HL-60/S4 treated with phorbol 12-myristate 13-acetate at 8.2 ng/mL for 4 days and 3 days (cell line): ENCODE data around the gene FCER2.

ENCODE experiments used
- in situ Hi-C: fragments of 300-500 bp; cut with MboI; formaldehyde crosslinking; loops from 2 replicates; pipeline ENCODE4 v1.15.0; 2022; ENCODE audit warnings: low sequenced_read_pairs

FCER2 gene

DNA sequence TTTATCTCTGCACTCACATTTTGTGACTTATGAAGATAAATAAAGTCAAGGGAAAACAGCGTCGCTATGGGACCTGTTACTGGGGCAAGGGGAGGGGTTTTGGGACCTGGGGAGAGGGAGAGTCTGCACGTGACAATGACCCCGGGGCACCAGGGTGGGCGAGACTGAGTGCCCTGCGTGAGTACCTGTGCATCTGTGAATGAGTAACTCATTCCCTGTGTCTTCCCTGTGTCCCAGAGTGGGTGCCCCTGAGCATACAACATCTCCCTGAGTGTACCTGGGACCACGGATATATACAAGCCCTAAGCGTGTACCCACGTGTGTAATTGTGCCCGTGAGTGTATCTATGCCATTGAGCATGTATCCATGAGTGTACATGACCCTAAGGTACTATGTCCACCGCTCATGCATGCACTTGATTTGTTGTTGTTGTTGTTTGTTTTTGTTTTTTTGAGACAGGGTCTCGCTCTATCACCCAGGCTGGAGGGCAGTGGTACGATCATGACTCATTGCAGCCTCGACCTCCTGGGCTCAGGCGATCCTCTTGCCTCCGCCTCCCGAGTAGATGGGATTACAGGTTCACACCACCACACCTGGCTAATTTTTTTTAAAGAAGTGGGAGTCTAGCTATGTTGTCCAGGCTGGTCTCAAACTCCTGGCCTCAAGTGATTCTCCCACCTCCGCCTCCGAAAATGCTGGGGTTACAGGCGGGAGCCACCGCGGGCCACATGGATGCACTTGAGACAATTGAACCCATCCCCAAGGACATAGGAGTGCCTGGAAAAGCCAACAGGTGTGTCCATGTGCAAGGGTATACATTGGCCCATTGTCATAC, 21.9 kb downstream of the FCER2 start:
- in situ Hi-C loops: no loop called here

DNA sequence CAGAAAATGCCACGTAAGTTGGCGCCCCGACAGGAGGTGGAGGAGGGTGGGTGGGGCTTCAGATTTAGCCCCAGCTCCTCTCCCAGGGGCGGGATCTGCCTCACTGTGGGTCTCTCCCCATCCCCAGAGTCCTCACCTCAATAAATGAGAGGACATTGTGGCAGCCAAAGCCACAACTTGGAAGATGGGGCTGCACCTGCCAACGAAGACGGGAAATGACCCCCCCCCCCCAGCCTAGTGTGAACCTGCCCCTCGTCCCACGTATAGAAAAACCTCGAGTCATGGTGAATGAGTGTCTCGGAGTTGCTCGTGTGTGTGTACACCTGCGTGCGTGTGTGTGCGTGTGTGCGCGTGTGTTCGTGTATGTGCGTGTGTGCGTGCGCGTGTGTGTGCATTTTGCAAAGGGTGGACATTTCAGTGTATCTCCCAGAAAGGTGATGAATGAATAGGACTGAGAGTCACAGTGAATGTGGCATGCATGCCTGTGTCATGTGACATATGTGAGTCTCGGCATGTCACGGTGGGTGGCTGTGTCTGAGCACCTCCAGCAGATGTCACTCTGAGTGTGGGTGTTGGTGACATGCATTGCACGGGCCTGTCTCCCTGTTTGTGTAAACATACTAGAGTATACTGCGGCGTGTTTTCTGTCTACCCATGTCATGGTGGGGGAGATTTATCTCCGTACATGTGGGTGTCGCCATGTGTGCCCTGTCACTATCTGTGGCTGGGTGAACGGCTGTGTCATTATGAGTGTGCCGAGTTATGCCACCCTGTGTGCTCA, 22.8 kb downstream of the FCER2 start:
- in situ Hi-C loops: no loop called here

DNA sequence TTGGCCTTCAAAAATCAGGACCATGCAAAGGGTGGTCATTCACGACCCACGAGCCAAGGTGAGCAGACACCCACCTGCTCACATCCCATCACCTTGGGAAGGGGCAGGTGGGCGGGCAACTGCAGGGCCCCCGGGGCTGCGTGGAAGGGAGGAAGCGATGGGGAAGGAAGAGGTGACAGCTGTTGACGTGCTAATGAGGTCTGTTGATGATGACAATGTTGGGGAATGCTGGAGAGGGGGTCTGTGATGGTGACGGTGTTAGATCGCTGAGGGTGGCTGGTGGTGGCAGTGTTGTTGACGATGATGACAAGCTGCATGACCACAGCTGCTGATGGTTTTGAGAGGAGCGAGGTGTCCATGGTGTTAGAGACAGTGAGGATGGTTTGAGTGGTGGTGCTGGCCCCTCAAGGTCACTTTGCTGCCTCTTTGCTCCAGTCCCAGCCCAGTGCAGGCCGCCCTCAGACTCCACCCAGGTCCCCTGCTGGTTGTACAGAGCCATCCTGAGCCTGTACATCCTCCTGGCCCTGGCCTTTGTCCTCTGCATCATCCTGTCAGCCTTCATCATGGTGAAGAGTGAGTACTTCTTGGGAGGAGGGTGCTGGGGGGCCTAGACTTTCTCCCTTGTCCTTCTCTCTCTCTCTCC, 24.1 kb downstream of the FCER2 start:
- in situ Hi-C loops: no loop called here

DNA sequence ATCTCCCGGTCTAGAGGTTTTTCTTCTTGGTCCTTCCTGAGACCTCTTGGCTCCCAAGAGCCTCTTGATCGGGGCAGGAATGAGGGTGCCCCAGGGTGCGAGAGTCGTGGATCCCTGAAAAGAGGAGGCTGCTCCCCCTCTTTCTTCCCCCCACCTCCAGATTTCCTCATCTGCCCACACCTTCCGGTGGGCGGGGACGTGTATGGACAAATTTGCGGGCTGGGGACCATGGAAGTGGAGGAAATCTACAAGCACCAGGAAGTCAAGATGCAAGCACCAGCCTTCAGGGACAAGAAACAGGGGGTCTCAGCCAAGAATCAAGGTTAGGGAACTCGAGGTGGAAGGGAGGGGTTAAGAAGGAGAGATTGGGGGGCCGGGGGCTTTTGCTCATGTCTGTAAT, 25.1 kb downstream of the FCER2 start, which contains the start of gene MCEMP1:
Gene MCEMP1 (plus strand): TSS at position 237 of the 400 bp plus-strand sequence. CDS start 31 bp downstream, at position 268.
- in situ Hi-C loops: no loop called here

DNA sequence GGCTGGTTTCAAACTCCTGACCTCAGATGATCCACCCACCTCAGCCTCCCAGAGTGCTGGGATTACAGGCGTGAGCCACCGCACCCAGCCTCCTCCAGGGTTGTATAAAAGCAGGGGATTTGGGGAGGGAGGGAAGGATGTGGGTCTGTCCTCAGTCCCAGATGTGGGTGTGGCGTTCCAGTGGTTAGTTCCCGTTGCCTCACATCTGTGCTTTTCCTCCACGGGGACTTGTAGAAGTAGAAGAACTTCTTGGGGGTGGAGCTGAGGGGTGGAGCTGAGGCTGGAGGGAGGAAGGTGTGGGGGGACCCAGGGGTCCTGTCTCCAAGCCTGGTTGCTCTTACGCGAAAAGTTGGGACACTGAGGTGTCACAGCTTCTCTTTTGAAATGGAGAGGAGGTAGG, 25.6 kb downstream of the FCER2 start:
- in situ Hi-C loops: no loop called here

DNA sequence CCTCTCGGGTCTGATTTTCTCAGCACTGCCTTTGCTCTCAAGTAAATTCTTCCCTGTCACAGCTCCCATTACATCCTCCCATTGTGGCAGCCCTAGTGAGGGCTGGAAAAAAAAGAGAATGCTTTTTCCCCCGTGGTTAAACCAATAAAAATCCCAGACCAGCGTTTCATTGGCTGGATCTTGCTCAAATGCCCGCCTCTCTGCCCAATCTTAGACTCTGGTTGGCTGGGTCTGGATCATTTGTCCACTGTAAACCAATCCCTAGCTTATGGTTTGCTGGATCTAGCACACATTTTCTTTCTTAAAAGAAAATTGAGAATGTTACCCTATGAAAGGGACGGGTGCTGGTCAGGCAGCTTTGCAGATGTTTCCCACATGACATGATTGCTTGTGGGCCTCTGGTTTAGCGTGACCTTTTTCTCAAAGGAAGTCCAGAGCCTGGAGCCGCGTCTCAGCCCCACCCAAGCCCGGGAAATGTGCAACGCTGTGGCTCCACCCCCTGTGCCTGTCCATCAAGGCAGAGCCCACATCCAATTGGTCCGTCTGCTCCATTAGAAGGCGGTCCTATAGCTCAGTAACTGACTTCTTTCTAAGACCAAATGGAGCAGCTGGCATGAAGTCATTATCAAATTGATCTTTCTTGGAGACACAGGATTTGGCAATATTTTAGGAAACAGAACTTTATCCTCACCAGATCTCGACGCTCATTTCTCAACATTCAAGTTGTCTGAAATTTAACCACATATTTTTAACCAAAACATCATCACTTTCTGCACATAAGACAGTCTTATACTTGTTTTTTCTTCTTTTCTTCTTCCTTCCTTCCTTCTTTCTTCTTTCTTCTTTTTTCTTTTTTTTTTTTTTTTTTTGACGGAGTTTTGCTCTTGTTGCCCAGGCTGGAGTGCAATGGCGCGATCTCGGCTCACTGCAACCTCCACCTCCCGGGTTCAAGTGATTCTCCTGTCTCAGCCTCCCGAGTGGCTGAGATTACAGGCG, 27.6 kb downstream of the FCER2 start:
- in situ Hi-C loops: no loop called here

DNA sequence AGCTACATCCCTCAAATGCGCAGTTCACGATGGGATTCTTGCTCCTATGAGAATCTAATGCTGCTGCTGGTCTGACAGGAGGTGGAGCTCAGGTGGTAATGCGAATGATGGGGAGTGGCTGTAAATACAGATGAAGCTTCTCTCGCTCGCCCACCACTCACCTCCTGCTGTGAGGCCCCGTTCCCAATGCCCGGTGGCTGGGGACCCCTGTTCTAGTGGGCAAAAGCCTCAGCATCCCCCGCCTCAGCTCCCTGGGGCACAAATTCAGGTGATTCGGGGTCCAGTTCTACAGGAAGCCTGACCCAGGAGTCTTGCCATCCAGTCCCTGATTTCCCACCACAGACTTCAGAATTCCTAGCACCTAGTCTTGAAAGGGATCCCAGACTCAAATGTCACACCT, 29.4 kb downstream of the FCER2 start:
- in situ Hi-C loops: no loop called here

DNA sequence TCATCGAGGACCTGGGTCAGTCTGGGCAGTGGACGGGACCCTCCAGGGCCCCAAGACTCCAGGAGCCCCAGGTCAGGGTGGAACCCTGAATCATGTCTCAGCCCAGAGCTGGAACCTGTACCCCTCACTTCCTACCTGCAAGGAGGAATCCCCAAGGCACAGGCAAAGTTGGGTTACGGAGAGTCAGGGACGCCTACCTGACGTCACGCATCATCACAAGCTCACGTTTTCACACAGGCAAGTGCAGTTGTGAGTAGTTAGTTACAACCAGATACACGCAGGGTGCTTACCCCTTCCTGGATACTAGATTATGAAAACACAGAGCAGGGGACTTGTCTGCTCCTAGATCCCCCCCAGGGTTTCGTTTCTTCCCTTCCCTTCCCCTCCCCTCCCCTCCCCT, 31.1 kb downstream of the FCER2 start:
- in situ Hi-C loops: no loop called here

DNA sequence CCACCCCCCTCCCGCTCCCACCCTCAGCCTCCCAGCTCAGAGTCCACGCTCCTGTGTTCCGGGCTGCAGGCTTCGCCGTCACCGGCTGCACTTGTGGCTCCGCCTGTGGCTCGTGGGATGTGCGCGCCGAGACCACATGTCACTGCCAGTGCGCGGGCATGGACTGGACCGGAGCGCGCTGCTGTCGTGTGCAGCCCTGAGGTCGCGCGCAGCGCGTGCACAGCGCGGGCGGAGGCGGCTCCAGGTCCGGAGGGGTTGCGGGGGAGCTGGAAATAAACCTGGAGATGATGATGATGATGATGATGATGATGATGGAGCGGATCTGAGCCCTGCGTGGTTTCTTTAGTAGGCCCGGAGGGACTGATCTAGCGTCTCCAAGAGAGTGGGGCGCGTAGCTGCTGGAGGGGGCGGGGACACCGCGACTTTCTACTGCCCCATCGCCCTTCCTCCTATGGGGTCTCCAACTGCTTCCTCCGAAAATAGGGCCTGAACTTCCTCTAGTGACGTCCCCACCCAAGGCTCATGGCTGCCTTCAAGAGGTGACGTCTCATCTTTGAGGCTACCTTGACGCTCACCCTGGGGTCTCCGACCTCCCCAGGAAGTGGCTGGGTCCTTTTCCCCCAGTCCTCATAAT, 31.7 kb downstream of the FCER2 start:
- in situ Hi-C loops: no loop called here

DNA sequence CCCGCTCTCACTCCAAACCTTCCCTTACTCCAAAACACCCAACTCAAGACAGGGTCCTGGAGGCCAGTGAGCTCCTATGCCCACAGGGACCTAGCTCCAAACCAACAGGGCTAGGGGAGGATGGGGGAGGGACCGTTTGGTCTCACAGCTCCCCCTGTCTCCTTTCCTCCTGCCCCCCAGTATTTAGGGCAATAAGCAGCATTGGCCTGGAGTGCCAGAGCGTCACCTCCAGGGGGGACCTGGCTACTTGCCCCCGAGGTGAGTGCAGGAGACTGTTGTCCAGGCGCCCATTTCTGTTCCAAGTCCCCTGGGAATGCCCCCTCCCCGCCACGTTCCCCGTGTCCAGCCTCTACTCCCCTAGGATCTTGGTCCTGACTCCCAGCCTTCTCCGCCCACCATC, 32.3 kb downstream of the FCER2 start:
- in situ Hi-C loops: no loop called here

DNA sequence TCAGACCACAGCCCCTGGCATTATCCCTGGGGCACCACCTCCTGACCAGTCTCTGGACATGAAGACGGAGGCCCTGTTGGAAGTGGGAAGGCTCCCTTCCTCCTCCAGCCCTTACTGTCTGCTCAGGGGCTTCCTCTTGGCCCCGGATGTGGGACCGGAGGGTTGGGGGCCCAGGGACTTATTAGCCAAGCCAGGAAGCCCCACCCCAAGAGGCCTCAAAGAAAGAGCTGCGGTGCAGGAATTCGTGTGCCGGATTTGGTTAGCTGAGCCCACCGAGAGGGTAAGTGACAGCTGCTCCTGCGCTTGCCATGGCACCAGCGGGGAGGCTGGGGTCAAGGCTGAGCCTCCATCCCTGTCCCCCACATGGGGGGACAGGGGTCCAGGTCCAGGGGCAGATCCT, 33.1 kb downstream of the FCER2 start, which contains the start of gene RETN:
Gene RETN (plus strand): TSS at position 208 of the 400 bp plus-strand sequence. CDS start 278 bp downstream, outside the sequence.
- in situ Hi-C loops: no loop called here

DNA sequence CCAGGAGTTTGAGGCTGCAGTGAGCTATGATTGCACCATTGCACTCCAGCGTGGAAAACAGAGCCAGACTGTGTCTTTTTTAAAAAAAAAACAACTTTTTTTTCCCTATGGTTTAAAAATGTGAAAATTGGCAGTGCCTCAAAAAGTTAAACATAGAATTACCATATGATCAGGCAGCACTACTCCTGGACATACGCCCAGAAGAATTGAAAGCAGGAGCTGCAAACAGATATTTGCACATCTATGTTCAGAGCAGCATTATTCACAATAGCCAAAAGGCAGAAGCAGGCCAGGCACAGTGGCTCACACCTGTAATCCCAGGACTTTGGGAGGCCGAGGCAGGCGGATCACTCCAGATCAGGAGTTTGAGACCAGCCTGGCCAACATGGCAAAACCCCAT, 36.9 kb downstream of the FCER2 start:
- in situ Hi-C loops: no loop called here

DNA sequence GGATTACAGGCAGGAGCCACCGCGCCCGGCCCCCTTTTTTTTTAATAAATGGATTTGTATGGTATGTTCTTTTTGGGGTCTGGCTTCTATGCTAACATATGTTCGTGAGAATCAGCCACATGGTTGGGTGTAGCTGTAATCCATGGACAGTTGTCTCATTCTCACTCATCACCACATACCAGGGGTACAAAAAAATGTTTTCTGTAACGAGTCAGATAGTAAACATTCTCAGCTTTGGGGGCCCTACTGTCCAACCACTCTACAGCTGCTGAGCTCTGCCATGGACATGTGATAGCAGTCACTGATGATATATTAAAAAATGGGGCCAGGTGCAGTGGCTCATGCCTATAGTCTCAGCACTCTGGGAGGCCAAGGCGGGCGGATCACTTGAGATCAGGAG, 38.2 kb downstream of the FCER2 start:
- in situ Hi-C loops: no loop called here

DNA sequence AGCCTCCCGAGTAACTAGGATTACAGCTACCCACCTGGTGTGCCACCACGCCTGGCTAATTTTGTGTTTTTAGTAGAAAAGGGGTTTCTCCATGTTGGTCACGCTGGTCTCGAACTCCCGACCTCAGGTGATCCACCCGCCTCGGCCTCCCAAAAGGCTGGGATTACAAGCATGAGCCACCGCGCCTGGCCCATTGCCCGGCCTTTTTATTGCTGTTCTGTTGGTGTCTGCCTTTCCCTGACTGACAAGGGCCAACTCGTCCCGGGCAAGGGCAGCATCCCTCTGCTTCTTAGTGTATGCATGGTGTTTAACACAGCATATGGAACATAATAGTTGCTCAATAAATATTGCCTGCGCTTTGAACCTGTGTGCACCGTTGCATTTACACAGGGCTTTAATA, 39.3 kb downstream of the FCER2 start:
- in situ Hi-C loops: no loop called here

DNA sequence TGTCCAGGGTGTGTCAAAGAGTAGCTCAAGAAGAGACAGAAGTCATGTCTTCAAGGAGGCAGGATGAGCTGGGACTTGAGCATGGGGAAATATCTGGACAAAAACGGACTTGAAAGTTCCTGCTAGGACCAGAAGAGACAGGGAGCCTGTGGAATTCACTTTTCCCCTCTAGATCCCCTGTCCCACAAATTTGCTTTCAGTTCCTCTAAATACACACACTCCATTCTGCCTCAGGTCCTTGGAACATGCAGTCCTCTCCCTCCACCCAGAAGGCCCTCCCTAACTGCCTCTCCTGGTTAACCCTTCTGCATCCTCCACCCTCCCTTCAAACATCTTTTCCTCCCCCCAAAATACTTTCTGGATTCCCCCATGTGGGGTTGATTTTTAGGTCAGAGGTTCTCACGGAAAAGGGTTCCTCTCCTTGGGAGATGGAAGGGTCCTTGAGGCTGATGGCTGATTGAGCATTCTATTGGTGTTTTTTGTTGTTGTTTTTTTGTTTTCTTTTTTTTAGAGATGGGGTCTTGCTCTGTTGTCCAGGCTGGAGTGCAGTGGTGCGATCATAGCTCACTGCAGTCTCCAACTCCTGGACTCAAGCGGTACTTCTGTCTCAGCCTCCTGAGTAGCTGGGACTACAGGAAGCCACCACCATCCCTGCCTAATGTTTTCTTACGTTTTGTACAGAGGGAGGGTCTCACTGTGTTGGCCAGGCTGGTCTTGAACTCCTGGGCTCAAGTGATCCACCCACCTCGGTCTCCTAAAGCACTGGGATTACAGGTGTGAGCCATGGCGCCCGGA, 40.0 kb downstream of the FCER2 start:
- in situ Hi-C loops: no loop called here

DNA sequence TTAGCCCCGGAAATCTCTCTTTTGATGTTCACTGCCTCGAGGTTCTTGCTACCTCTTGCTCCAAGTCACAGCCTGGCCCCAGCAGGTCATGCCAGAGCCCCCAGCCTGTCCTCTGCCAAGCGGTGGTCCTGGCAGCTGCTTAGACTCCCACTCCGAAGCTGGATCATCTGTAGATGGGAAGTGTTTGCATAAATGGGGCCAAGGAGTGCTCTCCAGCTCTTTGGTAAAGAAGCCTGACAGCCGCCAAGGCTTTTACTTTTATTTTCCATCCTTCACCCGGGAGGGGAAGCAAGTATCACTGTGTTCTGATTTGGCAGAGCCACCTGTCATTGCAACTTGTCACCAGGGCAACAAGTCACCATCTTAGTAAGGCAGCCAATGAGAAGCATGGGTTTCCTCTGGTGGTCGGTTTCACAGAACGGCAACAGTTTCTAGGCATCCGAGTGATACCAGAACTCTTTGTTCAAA, 43.7 kb downstream of the FCER2 start:
- in situ Hi-C loops: no loop called here

DNA sequence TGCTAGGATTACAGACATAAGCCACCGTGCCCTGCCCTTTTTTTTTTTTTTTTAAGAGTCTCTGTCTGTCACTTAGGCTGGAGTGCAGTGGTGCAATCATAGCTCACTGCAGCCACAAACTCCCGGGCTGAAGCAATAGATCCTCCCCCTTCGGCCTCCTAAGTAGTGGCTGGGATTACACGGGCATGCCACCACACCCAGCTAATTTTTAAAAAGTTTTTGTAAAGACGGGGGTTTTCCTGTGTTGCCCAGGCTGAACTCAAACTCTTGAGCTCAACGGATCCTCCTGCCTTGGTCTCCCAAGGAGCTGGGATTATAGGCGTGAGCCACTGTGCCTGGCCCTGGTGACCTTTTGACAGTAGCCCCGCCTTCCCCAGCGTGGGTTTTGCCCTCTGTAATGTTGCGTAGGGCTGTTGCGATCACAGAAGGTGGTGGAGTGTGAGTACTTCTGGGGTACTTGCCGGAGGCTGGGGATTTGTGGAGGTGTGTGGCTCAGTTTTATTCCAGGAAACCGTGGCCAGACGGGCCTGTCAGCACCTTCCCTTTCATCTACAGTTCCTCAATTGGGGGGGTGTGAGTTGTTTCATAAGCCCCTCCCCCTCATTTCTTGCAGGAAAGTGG, 44.7 kb downstream of the FCER2 start:
- in situ Hi-C loops: no loop called here

DNA sequence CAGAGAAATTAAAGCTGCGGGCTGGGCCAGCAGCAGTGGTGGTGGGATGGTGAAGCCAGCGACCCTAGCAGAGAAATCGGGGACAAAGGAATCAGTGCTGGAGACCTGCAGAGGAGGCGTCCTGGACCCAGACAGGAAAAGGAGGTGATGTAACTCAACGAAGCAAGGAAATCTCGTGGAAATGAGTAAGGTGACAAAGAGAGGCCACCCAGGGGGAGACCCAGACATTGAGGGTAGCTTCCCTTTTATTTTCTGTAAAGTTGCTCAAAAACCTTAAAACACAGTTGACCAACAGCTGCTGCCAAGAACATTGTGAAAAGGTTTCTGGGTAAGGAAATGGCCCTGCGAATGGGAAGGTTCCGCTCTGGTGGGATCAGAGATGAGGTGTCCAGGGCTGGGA, 46.4 kb downstream of the FCER2 start:
- in situ Hi-C loops: no loop called here
